ENCODE data around the gene ELP4.

The ELP4 gene

DNA sequence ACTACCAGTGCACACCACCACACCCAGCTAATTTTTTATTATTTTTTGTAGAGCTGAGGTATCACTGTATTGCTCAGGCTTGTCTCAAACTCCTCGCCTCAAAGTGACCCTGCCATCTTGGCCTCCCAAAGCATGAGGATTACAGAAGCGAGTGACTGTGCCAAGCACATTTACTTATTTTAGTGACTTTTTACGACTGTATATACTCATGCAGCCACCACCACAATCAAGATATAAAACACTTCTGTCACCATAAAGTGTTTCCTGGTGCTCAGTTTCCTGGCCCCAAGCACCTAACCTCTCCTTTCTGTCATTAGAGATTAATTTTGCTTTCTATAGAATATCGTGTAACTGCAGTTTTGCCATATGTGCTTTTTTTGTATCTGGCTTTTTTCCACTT is 25.9 kb downstream of the ELP4 start:
- no peak for TF ChIP-seq POLR2AphosphoS5 (IDR thresholded peaks at IDR 0.05; ENCODE audit: low read depth, low read length)
- no peak for TF ChIP-seq FOXP2 (optimal IDR thresholded peaks at IDR 0.05; ENCODE audit: borderline replicate concordance, extremely low read depth, extremely low read length, insufficient read depth)

DNA sequence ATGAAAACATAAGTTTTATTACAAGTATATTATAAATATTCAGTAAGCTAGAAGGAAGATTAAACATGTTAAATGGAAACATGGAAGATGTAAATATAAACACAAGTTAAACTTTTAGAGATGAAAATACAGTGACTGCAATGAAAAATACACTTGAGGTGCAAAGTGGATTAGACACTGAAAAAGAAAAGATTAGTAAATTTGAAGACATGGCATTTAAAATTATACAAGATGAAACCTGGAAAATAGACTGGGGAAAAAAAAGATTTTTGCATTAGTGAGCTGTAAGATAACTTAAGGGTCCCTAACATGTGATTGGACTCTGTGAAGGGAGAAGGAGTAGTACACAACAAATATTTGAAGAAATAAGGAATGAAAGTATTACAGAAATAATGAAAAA is 33.3 kb downstream of the ELP4 start:
- no peak for TF ChIP-seq TAF1 (IDR thresholded peaks at IDR 0.05; ENCODE audit: borderline replicate concordance, insufficient read depth, low read length)
- TF ChIP-seq, protein P1, sequence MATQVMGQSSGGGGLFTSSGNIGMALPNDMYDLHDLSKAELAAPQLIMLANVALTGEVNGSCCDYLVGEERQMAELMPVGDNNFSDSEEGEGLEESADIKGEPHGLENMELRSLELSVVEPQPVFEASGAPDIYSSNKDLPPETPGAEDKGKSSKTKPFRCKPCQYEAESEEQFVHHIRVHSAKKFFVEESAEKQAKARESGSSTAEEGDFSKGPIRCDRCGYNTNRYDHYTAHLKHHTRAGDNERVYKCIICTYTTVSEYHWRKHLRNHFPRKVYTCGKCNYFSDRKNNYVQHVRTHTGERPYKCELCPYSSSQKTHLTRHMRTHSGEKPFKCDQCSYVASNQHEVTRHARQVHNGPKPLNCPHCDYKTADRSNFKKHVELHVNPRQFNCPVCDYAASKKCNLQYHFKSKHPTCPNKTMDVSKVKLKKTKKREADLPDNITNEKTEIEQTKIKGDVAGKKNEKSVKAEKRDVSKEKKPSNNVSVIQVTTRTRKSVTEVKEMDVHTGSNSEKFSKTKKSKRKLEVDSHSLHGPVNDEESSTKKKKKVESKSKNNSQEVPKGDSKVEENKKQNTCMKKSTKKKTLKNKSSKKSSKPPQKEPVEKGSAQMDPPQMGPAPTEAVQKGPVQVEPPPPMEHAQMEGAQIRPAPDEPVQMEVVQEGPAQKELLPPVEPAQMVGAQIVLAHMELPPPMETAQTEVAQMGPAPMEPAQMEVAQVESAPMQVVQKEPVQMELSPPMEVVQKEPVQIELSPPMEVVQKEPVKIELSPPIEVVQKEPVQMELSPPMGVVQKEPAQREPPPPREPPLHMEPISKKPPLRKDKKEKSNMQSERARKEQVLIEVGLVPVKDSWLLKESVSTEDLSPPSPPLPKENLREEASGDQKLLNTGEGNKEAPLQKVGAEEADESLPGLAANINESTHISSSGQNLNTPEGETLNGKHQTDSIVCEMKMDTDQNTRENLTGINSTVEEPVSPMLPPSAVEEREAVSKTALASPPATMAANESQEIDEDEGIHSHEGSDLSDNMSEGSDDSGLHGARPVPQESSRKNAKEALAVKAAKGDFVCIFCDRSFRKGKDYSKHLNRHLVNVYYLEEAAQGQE (IDR thresholded peaks at IDR 0.05; ENCODE audit: insufficient read depth in 1 of 2, low read depth in 2 of 2, low read length in 2 of 2) = no peak
- TF ChIP-seq POLR2AphosphoS5 (IDR thresholded peaks at IDR 0.05; ENCODE audit: low read depth, low read length) = no peak
- TF ChIP-seq FOXP2 (optimal IDR thresholded peaks at IDR 0.05; ENCODE audit: borderline replicate concordance, extremely low read depth, extremely low read length, insufficient read depth) = no peak
- TF ChIP-seq SIN3A (IDR thresholded peaks at IDR 0.05; ENCODE audit: borderline replicate concordance, insufficient read depth, low read length) = no peak

DNA sequence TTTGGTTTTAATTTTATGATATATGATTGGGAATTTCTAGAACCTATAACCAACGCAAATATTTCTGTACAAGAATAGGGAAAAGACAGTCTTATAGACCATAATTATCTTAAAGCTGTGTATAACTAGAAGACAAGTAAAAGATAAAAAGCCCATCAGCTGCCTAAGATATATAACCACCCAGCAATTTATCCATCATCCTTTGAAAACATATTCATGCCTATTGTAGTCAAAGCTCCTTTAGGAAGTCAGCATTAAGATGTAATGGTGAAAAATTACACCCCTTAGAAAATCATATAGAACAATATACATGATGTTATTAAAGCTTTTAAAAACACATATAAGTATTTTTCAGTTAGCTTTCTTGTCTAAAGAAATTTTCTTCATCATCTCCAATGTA is 46.4 kb downstream of the ELP4 start:
- no peak for TF ChIP-seq SIN3A (IDR thresholded peaks at IDR 0.05; ENCODE audit: borderline replicate concordance, insufficient read depth, low read length)
- TF ChIP-seq POLR2AphosphoS5 (IDR thresholded peaks at IDR 0.05; ENCODE audit: low read depth, low read length) = no peak
- no peak for TF ChIP-seq FOXP2 (optimal IDR thresholded peaks at IDR 0.05; ENCODE audit: borderline replicate concordance, extremely low read depth, extremely low read length, insufficient read depth)
- TF ChIP-seq TAF1 (IDR thresholded peaks at IDR 0.05; ENCODE audit: borderline replicate concordance, insufficient read depth, low read length) = no peak
- TF ChIP-seq, protein P1 (IDR thresholded peaks at IDR 0.05; ENCODE audit: insufficient read depth in 1 of 2, low read depth in 2 of 2, low read length in 2 of 2) = no peak

DNA sequence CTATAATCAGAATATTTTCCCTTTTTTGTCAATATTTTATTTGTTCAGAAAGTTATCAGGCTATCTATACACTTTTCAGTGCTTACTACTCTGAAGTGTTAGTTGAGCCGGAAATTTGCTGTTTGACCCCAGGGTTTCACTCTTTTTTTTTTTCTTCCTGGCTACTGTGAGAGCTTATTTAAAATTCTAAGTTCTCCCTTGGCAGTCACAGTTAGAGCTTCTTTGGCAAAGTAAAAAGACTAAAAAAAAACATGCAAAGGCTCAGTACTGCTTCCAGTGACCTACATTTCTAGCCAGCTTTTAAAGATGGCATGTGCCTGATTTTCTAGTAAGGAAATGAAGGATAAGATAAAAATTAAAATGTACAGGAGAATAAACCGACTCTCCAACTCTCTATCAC is 48.4 kb downstream of the ELP4 start:
- TF ChIP-seq POLR2AphosphoS5 (IDR thresholded peaks at IDR 0.05; ENCODE audit: low read depth, low read length) (no peak), SIN3A (IDR thresholded peaks at IDR 0.05; ENCODE audit: borderline replicate concordance, insufficient read depth, low read length) (no peak), FOXP2 (optimal IDR thresholded peaks at IDR 0.05; ENCODE audit: borderline replicate concordance, extremely low read depth, extremely low read length, insufficient read depth) (no peak), TAF1 (IDR thresholded peaks at IDR 0.05; ENCODE audit: borderline replicate concordance, insufficient read depth, low read length) (no peak)
- TF ChIP-seq, protein P1 (IDR thresholded peaks at IDR 0.05; ENCODE audit: insufficient read depth in 1 of 2, low read depth in 2 of 2, low read length in 2 of 2) = no peak

DNA sequence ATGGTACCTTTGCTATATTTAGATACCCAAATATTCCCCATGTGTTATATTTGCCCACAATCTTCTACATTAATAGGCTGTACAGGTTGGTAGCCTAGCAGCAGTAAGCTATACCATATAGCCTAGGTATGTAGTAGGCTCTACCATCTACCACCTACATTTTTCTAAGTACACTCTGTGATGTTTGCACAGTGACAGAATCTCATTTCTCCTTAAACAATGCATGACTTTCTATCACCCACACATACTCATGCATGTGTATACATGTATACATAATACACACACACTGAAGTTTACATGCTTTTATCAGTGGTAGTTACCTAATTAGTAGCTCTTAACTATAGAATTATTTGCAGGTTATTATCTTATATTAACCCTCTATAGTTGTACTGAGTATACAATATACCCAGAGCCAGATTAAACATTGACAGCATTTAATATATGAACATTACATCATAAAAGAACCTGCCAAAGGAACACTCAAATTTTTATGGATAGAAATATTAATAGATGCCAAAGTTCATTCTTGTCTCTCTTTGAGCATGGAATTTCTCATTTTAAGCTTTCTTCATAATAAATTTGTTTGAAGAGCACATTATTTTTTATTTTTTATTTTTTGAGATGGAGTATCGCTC is 51.4 kb downstream of the ELP4 start:
- TF ChIP-seq SIN3A (IDR thresholded peaks at IDR 0.05; ENCODE audit: borderline replicate concordance, insufficient read depth, low read length) (no peak), POLR2AphosphoS5 (IDR thresholded peaks at IDR 0.05; ENCODE audit: low read depth, low read length) (no peak), FOXP2 (optimal IDR thresholded peaks at IDR 0.05; ENCODE audit: borderline replicate concordance, extremely low read depth, extremely low read length, insufficient read depth) (no peak), TAF1 (IDR thresholded peaks at IDR 0.05; ENCODE audit: borderline replicate concordance, insufficient read depth, low read length) (no peak)
- TF ChIP-seq, protein P1 (IDR thresholded peaks at IDR 0.05; ENCODE audit: insufficient read depth in 1 of 2, low read depth in 2 of 2, low read length in 2 of 2) = no peak
